HG02885 (cell line): Measurements from ENCODE around the gene NOP9.

Source experiments
- ATAC-seq: cut with Tn5 transposase; IDR thresholded peaks from one replicate; pipeline ENCODE4 v1.9.1; 2021; ENCODE audit warnings: mild to moderate bottlenecking; ENCODE audit not compliant: unreplicated experiment, poor library complexity

NOP9 gene

GRCh38 chr14:24299255-24300191, at the start of gene NOP9, which contains the start of gene DHRS1:
TSS of gene NOP9 (plus strand) at chr14:24299850. CDS start at chr14:24299955, 105 bp downstream.
TSS of gene DHRS1 (minus strand) at chr14:24299780. CDS start at chr14:24299106, 674 bp downstream.
- peak; percentile 78 for ATAC-seq

DNA sequence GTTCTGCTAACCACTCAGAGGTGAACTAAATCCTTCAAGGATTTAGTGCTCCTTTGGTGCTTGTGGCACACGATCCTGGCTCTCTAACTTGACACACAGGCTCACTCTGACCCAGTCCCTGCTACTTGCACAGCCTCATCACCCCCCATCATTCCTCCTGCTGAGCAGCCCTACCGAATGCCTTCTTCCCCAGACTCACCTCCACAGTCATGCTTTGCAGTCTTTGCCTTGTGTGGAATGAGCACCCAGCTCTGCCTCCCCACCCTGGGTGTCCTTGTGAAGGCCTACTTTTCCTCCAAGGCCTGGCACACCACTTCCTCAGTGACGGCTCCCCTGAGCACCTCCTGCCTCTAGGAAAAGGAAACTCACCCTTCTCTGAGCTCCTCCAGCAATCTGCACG, 49.3 kb upstream of the NOP9 start:
- ATAC-seq = no peak

- no peak for ATAC-seq
Observed at GRCh38 chr14:24251880-24252288, 47.8 kb upstream of the NOP9 start.

DNA sequence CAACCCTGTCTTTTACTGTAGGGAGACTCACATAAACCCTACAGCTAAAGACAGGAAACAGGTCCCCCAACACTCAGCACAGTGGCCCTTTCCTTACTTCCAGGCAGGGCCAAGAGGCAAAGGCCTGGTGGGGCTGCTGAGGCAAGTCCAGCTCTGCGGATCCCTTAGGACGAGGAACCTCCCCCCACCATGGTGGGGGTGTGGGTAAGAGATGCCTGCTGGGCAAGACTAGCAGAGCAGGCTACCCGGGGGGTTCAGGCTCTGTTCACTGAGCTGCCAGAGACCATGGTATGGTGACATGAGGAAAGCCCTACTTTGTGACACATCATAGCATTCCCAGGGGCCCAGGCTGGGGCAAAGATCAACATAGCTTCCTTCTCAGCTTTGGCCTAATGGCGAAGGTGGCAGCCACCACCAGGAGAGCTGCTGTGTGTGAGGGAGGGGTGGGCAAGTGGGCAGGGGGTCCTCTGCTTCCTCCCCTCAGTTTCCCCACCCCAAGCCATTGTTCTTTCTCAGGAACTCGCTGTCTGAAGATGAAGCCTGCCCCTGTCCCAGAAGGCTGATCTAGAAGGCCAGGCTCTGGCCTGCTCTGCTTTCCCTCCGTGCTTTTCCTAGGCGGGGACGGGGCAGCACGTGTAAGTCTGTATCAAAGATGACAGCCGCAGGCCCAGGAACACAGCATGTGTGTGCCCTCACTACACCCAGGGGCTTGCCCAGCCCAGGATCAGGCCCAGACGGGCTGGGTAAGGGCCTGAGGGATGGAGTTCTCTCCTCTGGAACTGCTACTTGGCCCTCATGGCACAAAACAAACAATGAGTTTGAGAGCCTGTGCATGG, 47.1 kb upstream of the NOP9 start:
- ATAC-seq = no peak

- ATAC-seq = no peak
Observed at GRCh38 chr14:24253936-24254335, 45.7 kb upstream of the NOP9 start.

GRCh38 chr14:24254630-24255392, 44.8 kb upstream of the NOP9 start:
- ATAC-seq = no peak

DNA sequence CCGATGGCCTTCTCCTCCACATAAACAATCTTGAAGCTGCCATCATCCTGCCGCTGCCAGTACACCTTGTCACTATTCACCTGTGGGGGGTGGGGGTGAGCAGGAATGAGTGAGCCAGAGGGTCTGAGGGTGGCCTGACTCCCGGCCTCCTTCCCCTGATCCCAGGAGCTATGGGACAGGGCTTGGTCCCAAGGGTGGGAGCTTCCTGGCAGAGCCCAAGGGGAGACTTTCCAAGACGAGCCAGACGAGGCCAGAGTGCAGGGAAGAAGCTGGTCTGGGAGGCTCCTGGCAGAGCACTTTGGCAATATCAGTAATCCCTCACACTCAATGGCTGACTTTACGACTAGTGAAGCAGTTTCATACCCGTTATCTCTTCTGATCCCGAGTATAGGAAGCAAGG, 44.2 kb upstream of the NOP9 start:
- no peak for ATAC-seq

GRCh38 chr14:24255931-24256711, 43.5 kb upstream of the NOP9 start:
- ATAC-seq = no peak

- no peak for ATAC-seq
Observed at GRCh38 chr14:24256960-24257359, 42.7 kb upstream of the NOP9 start.

GRCh38 chr14:24258119-24258518, 41.5 kb upstream of the NOP9 start:
- no peak for ATAC-seq

DNA sequence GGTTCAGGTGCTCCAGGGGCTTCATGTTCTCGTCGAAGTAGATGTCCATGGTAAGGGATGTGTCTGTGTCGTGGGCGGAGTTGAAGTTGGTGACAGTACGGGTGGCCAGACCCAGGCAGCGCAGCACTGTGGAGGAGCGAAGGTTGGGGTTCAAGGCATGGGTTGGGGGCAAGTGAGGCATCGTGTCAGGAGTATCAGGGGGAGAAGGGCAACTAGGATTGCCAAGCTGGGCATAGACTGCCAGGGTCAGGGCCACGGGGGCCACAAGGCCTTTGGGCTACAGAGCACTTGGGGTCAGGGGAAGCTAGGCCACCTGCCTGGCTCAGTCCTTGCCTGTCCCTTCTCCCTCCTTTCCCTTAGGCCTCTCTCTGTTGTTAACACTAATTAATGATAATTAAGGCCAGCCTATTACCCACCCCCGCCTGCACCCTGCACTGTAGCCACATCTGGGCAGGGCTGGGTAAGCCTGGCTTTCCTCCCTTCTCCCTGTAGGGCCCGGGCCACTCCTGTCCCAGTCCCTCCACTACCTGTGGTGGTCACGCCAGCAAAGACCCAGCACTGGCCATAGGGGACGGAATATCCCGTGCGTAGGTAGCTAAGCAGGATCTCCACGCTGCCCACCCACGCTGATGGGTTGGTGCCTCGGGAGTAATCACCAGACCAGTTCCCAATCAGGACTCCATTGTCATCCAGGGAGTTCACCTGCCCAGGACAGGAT, 40.9 kb upstream of the NOP9 start:
- no peak for ATAC-seq

- no peak for ATAC-seq
Observed at GRCh38 chr14:24259282-24260025, 40.2 kb upstream of the NOP9 start.

DNA sequence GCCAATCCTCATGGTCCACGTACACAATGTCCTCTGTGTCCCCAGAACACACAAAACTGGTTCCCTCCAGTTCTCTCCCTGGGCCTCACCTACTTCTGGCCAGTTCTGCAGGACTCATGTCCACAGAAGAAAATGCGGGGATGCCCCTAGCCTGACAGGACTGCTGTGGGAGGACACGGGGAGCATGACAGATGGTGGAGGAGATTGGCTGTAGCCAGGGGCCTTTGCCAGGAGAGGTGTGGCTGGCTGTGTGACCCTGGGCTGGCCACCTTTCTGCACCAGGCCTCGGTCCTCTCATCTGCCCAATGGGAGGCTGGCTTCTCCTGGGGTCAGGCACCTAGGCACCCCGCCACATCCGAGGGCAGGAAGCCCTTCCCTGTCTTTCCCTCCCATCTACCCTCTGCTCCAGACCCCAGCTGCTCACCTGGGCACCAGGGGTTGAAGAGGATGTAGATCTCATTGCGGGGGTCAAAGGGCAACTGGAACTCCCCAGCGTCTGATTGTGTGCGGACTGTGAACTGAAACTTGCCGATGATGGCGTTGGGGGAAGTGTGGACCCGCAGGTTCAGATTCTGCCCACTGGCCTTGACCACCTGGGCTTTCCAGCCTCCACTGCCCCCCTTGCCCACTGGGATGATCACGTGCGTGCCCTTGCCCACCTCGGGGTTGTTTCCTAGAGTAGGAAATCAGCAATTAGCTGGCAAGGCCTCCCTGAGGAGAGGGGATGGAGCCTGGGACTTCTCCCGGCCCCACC, 39.4 kb upstream of the NOP9 start:
- no peak for ATAC-seq

DNA sequence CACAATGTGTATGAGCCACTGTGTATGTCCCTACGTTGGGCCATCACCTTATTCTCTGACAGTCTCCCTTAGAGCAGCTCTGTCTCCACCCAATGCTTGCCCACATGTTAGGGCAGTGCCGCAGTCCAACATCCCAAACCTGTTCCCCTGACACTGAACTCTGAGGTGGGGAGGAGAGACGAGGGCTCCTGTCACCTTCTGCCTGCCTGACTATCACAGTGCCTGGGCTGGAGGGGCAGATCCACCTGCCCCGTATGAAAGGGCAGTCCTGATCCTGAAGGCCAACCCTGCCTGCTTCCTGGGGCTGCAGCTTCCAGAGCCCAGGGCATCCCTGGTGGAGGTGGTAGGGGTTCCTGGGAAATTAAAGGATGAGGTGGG, 38.9 kb upstream of the NOP9 start:
- ATAC-seq = no peak

DNA sequence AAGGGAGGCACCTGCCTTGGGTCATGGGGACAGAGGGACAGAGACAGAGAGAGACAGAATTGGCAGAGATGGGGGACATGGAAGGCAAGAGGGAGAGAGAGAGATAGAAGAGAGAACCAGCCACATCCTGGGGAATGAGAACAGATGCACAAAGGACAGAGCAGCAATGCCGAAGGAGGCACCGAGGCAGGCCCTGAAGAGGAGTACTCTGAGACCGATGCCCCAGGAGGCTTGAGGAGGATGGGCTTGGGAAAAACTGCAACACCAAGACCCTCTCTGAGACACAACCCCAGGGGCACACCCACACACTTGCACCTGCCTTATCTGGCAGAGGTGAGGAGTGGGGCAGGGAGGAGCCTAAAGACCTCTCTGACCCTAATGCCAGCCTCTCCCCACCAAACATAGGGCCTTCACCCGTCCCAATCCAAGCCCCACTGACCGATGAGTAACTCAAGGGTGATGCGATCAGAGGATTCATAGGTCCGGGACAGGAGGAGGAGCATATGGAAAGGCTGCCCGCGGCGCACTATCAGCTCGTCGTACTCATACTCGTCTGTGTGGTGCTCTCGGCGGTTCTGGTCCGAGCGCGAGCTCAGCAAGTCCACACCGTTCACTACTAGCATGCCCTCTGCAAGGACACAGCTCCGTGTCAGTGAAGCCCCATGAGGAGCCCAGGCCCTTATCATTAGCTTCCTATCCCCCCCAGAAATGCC, 38.2 kb upstream of the NOP9 start:
- ATAC-seq = no peak

DNA sequence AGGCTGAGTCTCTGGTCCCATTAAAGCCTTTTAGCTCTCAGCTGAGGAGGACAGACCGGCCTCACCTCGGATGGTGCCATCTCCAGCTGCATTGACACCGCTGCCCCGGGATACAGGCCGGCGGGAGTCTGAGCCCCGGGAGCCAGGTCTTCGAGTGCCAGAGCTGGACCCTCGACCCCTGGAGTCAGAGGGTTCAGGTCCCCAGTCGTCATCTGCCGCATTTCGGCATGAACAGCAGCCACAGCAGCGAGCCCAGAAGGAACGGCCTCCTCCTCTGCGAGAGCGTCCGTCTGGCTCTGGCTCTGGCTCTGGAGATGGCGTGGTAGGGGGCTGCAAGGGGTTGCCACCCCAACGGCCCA, 37.7 kb upstream of the NOP9 start:
- ATAC-seq = no peak
